HG02642 (cell line): ENCODE measurements around the gene POLR2I.
A peak's percentile ranks its signal among the peaks of the same experiment; 100 is the strongest.

Experiments
- ATAC-seq: cut with Tn5 transposase; IDR thresholded peaks from one replicate; pipeline ENCODE4 v1.9.1; 2021; ENCODE audit warnings: mild to moderate bottlenecking; ENCODE audit not compliant: unreplicated experiment, poor library complexity

POLR2I gene

DNA sequence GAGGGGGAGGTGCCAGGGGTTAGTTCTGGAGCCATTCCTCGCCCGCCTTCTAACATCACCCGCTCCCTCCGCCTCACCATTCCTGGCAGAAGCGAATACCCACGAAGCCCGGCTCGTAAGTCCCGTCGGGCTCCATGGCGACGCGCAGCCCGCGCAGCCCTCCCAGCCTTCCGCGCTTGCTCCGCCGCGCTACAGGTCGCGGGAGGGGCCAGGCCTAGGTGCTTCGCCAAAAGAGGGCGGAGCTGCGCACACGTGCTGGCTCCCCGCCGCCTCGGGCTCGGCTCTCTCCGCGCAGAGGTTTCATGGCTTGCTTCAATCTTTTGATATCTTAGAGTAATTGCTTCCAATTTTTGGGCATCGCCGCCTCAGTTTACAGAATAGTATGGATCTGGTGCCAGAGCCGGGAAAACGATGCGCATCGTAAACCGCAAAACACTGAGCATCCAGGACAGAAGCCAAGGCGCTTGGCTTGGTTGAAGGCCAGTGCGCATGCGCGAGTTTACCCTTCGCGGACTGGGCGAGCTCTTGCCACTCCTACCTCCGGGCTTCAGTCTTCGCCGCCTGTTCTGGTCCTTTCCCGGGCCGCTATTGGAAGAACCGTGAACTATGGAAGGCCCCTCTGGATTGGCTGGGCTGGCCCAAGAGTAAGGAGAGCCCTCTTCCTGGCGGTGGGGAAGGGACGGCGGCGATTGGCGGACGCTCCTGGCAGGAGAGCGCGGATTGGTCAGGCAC, at the start of gene POLR2I:
POLR2I (minus strand) TSS at position 155 of the 732 bp plus-strand sequence; CDS start at position 136, 19 bp downstream.
- peak; percentile 87 for ATAC-seq

- ATAC-seq: no peak
Observed at GRCh38 chr19:36163813-36164212, 49.1 kb upstream of the POLR2I start.

DNA sequence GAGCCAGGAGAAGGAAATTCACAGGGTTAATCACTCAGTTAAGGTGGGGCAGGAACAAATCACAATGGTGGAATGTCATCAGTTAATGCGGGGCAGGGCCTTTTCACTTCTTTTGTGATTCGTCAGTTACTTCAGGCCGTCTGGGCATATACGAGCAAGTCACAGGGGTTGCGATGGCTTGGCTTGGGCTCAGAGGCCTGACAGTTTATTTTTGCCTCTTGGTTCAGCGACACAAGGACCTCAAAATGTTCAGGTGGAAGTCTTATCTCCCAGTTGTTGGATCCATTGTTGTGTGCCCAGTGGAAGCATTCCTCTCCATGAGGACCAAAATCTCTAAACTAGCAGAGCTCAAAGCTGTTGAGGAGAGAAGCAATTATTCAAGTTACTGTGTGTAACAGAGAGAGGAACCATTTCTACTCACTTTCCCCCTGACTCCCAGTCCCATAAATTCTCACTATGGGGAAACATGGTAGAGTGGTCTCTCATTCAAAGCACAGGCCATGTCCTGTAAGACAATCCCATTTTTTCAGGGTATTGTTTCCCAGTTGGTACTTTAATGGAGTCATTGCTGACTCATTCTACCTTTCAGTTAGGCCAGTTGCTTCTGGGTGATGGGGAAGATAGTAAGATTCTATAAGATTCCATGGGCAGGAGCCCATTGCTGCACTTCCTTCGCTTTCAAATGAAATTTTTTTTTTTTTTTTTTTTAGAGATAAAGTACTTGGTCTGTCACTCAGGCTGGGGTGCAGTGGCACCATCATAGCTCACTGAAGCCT, 46.3 kb upstream of the POLR2I start:
- ATAC-seq: no peak

- no peak for ATAC-seq
Observed at GRCh38 chr19:36153126-36153525, 38.5 kb upstream of the POLR2I start.

- ATAC-seq: no peak
Observed at GRCh38 chr19:36152352-36153091, 37.8 kb upstream of the POLR2I start, which contains the start of gene COX7A1. Gene COX7A1, minus strand, starts transcription at chr19:36152447. Its CDS starts 40 bp downstream, at chr19:36152407.

- no peak for ATAC-seq
Observed at GRCh38 chr19:36152019-36152351, 37.3 kb upstream of the POLR2I start.

DNA sequence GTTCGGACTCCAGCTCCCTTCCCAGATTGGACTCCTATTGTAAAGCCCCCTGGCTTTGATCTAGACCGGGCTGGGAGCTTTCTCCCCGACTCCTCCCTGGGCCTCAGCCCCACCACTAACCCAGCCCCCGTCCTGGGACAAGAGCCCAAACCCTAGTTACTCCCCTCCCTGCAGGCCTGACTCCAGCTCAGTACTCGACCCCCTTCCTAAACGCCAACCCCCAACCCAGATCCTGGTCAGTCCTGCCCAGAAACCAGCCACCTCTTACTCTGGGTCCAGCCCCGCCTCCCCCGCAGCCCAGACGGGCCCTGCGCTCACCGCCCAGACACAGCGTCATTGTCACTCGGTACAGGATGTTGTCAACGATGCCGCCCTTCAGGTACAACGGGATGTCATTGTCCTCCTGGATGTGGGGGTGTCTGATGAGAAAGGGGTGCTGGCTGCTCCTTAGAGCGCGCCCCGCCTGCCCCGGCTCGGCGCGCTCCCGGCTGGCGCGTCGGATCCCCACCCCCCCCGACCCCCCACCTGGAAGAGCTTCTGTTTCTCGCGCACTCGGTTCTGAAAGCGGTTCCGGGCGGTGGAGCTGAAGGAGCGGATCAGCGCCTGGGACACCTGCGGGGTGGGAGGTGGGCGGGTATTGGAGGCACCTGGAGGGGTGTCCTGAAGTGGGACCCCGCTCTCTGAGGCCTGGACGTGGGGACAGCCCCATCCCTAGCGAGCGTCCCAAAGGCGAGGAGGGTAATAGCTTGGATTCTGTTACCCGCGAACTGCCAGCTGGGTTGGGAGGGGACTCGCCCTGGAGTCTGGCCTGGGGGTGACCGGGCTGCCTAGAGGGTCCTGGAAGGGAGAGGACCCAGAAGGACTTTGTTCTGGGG, 36.7 kb upstream of the POLR2I start:
- ATAC-seq: no peak

DNA sequence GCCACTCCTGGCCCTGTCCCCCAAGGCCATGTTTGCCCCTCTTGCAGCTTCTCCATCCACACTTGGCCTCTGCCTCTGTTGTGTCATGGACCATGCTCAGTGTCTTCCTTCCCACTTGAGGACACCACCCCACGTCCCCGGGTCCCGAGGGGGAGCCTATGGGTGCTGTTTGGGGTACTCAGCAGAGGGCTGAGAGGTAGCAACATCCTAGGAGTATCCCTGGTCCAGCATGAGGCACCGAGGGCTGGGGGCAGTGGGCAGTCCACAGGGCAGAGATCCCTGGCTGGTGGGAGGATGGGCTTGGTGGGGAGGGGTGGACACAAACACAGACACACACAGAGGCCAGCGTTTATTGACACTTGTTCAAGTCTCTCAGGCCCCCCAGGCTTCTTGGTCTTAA, 35.9 kb upstream of the POLR2I start:
- no peak for ATAC-seq

DNA sequence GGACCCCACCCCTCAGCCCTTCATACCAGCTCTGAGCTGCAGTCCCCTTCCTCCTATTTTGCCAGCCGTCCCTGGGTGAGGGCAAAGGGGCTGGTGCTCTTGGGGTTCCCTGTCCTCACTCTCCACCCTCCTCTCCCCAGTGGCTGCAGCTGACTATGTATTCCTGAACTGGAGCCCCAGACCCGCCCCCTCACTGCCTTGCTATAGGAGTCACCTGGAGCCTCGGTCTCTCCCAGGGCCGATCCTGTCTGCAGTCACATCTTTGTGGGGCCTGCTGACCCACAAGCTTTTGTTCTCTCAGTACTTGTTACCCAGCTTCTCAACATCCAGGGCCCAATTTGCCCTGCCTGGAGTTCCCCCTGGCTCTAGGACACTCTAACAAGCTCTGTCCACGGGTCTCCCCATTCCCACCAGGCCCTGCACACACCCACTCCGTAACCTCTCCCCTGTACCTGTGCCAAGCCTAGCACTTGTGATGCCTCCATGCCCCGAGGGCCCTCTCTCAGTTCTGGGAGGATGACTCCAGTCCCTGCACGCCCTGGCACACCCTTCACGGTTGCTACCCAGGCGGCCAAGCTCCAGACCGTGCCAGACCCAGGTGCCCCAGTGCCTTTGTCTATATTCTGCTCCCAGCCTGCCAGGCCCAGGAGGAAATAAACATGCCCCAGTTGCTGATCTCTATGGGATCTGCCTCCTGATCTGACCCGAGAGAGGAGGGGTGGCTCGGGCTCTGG, 35.2 kb upstream of the POLR2I start:
- ATAC-seq: no peak

DNA sequence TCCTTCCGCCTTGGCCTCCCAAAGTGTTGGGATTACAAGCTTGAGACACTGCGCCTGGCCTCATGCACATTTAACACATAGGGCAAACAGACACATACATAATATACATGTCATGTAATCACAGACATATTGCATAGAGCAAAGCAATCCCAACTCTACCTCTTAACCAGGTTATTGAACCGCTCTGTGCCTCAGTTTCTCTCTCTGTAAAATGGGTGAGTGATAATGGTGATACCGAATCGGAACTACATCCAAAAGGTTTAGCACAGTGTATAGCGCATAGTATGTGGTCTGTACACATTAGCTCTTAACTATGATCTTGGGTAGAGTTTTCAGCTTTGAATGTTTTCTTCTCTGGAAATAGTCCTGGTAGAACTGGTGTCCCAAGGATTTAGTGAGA, 29.9 kb upstream of the POLR2I start:
- no peak for ATAC-seq

DNA sequence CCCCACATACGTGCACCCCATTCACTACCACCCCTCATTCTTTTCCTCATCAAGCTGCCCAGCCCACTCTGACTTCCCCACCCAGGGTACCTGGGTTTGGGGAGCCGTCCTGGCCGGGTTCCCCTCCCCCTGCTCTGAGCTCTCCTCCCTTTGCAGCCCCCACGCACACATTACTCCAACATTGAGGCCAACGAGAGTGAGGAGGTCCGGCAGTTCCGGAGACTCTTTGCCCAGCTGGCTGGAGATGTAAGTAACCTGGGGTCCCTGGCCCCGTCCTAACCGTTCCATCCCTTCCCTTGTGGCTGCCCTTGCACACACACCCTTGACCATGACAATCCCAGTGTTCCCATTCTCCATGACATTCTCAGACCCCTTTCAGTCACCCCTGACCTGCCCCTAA, 27.8 kb upstream of the POLR2I start:
- ATAC-seq: no peak

DNA sequence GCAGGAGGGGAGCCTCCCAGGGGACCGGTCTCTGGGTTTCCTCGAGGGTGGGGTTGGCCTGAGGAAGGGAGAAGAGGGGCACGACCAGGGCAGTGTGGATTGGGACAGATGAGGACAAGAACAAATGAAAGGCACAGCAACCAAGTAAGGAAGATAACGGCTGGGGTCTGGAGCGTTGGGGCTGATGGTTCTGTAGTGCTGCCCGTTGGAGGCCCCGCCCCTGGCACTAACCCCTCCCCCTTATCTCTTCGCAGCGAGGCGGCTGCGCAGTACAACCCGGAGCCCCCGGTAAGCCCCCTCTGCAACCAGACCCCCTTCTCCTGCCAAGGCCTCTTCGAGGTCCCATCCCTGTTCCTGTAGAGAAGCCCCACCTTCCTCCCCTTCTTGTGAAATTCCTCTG, 27.4 kb upstream of the POLR2I start:
- no peak for ATAC-seq

DNA sequence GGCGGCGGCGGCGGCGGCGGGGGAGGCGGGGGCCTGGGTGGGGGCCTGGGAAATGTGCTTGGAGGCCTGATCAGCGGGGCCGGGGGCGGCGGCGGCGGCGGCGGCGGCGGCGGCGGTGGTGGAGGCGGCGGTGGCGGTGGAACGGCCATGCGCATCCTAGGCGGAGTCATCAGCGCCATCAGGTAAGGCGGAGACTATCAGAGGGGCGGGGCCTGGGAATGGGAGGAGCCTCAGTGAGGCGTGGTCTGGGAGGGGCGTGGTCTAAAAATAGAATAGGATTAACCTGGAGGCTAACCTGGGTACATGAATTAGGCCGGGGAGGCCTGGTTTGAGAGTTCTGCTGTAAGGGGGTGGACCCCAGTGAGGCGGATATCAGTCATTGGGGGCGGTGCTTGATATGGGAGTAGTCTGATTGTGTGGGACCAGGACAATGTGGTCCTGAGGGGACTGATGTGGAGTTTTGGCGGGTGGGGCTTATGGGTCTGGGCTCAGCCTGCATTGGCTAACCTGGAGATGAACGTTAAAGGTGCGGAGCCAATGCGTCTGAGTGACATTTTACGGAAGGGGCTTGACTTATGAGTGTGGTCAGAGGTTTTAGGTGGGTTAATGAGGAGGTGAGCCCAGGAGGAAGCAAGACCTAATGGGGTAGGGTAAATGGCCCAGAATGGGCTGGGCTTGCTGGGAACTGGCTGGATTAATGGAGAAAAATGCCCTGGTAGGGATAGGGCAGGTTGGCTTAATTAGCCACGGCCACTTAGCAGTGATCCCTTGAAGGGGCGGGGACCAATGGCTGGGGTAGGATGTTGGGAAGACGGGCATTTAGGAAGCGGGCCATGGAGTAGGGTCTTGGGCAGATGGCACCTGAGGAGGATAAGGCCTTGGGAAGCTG, 26.6 kb upstream of the POLR2I start:
- ATAC-seq: peak; percentile 53

DNA sequence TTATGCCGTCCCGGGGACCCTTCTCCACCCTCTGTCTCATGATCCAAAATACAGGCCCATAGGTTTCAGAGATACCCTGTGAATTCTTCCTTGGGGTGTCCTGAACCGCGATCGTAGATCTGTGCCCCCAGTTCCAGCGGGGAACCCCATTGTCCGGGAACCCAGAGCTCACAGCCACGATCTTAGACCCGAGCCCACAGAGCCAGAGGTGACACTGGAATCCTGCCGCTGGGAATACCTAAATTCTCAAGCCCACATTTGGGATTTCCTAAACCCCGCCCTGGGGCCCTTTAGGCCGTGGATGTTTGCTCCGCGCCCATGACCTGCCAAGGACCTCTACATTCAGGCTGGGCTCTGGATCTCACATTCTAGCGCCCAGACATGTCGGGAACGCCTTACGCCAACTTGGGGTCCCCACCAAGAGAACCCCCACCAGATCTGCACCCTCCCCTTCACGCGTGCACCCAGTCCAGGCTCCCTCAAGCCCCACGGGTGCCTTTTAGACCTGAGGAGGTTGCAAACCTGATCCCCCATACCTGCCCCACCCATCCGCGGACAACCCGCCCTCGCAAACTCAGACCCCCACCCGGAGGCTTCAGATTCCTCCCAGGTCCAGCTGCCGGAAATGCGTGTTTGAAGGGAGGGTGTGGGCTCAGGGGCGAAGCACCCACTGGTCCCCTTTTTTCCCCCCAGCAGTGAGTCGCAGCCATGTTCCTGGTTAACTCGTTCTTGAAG, 25.8 kb upstream of the POLR2I start:
- peak; percentile 8 for ATAC-seq

- ATAC-seq: peak; percentile 86
Observed at GRCh38 chr19:36139473-36140303, 25.0 kb upstream of the POLR2I start, which contains the start of gene CAPNS1. Gene CAPNS1, plus strand, starts transcription at chr19:36140066. Its CDS starts 946 bp downstream, at chr19:36141012.

DNA sequence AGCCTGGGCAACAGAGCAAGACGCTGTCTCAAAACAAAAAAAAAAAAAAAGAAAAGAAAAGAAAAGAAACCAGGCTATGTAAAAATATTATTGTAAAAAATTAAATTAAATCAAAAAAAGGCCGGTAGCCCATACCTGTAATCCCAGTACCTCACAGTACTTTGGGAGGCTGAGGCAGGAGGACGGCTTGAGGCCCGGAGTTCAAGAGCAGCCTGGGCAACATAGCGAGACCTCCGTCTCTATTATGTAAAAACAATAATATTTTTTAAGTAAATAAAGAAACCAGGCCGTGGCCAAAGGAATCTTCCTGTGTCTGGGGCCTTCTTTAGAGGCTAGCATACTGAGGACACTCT, 24.4 kb upstream of the POLR2I start:
- no peak for ATAC-seq
